ENCODE results near the gene SLC38A11. TPM values are rescaled to one million over a fixed set of nuclear protein-coding genes. Genes with fewer than 3 reads are reported as not detected.
A peak's percentile ranks its signal among the peaks of the same experiment; 100 is the strongest.

SLC38A11 gene
- total and polyA plus RNA-seq, 2 of the 13 experiments (the other 11 are each of a cell fraction or from before 2014, with no cell fraction given) = 14.0 to 14.3 TPM

DNA sequence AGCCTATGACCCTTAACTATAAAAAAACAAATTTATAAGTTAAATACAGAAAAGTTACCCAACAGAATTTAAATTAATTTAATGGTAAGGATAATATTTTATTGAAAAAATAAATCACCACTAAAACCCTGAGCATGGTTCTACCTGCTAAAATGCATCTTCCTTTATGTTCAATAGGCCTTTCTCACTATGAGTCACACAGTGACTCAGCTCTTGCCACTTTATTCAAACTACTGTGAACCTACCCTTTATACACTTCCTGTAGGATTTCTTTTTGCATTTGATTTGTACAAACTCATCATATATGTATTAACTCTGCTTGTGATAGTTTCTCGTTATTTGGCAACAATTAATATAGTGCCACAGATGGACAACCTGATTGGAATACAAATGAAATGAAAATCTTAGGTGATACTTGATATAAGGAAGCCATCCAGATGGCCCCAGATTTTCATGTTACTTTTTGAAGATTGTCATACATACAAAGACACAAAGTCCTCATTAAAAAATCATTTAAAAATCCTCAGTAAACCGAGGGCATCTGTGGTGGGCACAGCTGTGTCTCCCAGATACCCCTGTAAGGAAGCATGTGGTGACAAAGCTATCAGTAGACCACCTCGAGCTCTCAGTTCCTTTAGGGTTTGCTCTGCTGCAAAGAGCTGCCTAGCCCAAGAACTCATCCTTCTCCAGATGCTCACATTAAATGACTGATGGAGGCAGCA is 58.5 kb downstream of the SLC38A11 start (continued):
- TF ChIP-seq FOSL1 (CRISPR knock-in tag; IDR thresholded peaks at IDR 0.05; ENCODE audit: borderline replicate concordance) (peak; percentile 66; the same call in 1 of the 2 replicates), NR3C1 (CRISPR knock-in tag; IDR thresholded peaks at IDR 0.05) (no peak), ATF1 (CRISPR knock-in tag; IDR thresholded peaks at IDR 0.05) (no peak), ARNTL (CRISPR knock-in tag; IDR thresholded peaks at IDR 0.05) (no peak), ATF3 (CRISPR knock-in tag; IDR thresholded peaks at IDR 0.05) (peak; percentile 55; the same call in 1 of the 2 replicates), SAP130 (CRISPR knock-in tag; IDR thresholded peaks at IDR 0.05; ENCODE audit: low read depth) (peak; percentile 18; the same call in 1 of the 2 replicates), MIXL1 (CRISPR knock-in tag; IDR thresholded peaks at IDR 0.05) (no peak), LBX2 (CRISPR knock-in tag; IDR thresholded peaks at IDR 0.05; ENCODE audit: borderline replicate concordance) (no peak), ELF3 (CRISPR knock-in tag; IDR thresholded peaks at IDR 0.05) (peak; percentile 83)
- TF ChIP-seq, protein P1, sequence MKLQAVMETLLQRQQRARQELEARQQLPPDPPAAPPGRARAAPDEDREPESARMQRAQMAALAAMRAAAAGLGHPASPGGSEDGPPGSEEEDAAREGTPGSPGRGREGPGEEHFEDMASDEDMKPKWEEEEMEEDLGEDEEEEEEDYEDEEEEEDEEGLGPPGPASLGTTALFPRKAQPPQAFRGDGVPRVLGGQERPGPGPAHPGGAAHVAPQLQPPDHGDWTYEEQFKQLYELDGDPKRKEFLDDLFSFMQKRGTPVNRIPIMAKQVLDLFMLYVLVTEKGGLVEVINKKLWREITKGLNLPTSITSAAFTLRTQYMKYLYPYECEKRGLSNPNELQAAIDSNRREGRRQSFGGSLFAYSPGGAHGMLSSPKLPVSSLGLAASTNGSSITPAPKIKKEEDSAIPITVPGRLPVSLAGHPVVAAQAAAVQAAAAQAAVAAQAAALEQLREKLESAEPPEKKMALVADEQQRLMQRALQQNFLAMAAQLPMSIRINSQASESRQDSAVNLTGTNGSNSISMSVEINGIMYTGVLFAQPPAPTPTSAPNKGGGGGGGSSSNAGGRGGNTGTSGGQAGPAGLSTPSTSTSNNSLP (IDR thresholded peaks at IDR 0.05; ENCODE audit: low read depth, low read length) = 0 out of 2 replicates have a peak, but pooled peaks have one; percentile 45
- TF ChIP-seq, protein P2, sequence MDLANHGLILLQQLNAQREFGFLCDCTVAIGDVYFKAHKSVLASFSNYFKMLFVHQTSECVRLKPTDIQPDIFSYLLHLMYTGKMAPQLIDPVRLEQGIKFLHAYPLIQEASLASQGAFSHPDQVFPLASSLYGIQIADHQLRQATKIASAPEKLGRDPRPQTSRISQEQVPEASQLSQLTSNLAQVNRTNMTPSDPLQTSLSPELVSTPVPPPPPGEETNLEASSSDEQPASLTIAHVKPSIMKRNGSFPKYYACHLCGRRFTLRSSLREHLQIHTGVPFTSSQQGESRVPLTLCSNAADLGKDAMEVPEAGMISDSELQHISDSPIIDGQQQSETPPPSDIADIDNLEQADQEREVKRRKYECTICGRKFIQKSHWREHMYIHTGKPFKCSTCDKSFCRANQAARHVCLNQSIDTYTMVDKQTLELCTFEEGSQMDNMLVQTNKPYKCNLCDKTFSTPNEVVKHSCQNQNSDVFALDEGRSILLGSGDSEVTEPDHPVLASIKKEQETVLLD (CRISPR knock-in tag; IDR thresholded peaks at IDR 0.05; ENCODE audit: low read depth) = no peak
- TF ChIP-seq, protein P3, sequence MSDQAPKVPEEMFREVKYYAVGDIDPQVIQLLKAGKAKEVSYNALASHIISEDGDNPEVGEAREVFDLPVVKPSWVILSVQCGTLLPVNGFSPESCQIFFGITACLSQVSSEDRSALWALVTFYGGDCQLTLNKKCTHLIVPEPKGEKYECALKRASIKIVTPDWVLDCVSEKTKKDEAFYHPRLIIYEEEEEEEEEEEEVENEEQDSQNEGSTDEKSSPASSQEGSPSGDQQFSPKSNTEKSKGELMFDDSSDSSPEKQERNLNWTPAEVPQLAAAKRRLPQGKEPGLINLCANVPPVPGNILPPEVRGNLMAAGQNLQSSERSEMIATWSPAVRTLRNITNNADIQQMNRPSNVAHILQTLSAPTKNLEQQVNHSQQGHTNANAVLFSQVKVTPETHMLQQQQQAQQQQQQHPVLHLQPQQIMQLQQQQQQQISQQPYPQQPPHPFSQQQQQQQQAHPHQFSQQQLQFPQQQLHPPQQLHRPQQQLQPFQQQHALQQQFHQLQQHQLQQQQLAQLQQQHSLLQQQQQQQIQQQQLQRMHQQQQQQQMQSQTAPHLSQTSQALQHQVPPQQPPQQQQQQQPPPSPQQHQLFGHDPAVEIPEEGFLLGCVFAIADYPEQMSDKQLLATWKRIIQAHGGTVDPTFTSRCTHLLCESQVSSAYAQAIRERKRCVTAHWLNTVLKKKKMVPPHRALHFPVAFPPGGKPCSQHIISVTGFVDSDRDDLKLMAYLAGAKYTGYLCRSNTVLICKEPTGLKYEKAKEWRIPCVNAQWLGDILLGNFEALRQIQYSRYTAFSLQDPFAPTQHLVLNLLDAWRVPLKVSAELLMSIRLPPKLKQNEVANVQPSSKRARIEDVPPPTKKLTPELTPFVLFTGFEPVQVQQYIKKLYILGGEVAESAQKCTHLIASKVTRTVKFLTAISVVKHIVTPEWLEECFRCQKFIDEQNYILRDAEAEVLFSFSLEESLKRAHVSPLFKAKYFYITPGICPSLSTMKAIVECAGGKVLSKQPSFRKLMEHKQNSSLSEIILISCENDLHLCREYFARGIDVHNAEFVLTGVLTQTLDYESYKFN (CRISPR knock-in tag; conservative IDR thresholded peaks at IDR 0.05) = peak; percentile 28; the same call in 1 of the 2 replicates
- TF ChIP-seq, protein P4, sequence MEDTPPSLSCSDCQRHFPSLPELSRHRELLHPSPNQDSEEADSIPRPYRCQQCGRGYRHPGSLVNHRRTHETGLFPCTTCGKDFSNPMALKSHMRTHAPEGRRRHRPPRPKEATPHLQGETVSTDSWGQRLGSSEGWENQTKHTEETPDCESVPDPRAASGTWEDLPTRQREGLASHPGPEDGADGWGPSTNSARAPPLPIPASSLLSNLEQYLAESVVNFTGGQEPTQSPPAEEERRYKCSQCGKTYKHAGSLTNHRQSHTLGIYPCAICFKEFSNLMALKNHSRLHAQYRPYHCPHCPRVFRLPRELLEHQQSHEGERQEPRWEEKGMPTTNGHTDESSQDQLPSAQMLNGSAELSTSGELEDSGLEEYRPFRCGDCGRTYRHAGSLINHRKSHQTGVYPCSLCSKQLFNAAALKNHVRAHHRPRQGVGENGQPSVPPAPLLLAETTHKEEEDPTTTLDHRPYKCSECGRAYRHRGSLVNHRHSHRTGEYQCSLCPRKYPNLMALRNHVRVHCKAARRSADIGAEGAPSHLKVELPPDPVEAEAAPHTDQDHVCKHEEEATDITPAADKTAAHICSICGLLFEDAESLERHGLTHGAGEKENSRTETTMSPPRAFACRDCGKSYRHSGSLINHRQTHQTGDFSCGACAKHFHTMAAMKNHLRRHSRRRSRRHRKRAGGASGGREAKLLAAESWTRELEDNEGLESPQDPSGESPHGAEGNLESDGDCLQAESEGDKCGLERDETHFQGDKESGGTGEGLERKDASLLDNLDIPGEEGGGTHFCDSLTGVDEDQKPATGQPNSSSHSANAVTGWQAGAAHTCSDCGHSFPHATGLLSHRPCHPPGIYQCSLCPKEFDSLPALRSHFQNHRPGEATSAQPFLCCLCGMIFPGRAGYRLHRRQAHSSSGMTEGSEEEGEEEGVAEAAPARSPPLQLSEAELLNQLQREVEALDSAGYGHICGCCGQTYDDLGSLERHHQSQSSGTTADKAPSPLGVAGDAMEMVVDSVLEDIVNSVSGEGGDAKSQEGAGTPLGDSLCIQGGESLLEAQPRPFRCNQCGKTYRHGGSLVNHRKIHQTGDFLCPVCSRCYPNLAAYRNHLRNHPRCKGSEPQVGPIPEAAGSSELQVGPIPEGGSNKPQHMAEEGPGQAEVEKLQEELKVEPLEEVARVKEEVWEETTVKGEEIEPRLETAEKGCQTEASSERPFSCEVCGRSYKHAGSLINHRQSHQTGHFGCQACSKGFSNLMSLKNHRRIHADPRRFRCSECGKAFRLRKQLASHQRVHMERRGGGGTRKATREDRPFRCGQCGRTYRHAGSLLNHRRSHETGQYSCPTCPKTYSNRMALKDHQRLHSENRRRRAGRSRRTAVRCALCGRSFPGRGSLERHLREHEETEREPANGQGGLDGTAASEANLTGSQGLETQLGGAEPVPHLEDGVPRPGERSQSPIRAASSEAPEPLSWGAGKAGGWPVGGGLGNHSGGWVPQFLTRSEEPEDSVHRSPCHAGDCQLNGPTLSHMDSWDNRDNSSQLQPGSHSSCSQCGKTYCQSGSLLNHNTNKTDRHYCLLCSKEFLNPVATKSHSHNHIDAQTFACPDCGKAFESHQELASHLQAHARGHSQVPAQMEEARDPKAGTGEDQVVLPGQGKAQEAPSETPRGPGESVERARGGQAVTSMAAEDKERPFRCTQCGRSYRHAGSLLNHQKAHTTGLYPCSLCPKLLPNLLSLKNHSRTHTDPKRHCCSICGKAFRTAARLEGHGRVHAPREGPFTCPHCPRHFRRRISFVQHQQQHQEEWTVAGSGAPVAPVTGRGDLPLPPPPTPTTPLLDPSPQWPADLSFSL (CRISPR knock-in tag; IDR thresholded peaks at IDR 0.05) = no peak

Data from HepG2 (cell line).